Right renal cortex interstitium (tissue), 3 donors: ENCODE data around the gene MBD4. TPM values are rescaled to one million over a fixed set of nuclear protein-coding genes. Genes with fewer than 3 reads are reported as not detected.

Experiments
- DNase-seq, 3 donors: peaks; one replicate each; pipeline ENCODE4 v3.0.0-alpha.2; 2013; ENCODE audit warnings: low read depth in 3 of 3, low spot score in 2 of 3
- polyA plus RNA-seq, 3 donors: library from polyadenylated mRNA; unstranded; fragments of 120-200 nt; gene quantifications; one replicate each; pipeline ENCODE4 v1.2.1, GENCODE V29; 2013; ENCODE audit not compliant: insufficient read length in 3 of 3

The MBD4 gene
- polyA plus RNA-seq, 3 donors: 44.5 to 51.8 (median 51.1) TPM

DNA sequence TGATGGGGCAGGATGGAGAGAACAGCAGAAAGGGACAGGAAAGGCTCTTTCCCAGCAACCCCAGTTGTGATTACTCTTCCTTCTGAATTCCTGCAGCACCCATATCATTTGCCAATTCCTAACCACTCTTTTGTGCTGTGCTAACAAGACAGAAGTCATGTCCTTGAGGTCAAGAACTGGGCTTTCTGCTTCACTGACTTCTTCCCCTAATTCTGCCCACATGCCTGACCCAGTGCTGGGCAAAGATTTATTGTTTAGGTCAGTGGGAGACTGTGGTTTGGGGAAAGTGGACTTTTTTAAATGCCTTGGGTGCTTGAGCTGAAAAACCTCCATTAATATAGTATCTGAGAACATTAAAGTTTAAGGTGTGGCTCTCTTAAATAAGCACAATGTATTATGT, 7.1 kb downstream of the MBD4 start:
- DNase-seq: no peak

DNA sequence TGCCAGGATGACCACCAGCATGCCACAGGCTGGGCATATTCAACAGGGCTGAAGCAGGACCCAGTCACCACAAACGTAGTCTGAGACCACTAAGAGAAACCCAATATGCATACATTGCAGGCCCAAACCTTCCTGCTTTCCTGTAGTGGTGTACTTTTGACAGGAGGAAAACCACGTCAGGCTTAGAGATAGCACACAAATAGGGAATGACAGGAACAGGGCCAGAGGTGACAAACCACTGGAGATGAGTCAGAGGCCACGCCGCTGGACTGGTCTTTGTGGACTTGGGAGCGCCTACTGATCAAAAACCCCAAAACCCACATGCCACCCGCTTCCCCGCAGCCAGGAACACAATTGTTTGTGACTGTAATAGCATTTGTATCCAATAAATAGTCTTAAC, 7.7 kb downstream of the MBD4 start:
- DNase-seq: no peak

DNA sequence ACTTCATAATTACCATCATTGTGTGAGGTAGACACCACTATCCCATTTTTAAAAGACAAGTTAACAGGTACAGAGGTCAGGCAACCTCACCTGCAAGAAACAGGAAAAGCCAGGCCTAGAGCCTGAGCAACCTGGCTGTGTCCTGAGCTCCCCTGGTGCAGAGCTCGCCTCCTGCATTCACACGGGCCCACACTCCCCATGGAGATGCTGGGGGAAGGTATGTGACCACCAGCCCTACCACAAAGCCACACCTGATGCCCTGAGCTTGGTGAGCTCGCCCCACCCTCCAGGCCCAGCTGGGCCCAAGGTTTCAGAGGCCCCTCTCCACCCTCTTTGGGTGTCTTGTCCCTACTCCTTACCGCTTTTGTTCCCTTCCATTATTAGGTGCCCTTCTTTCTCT, 10.1 kb downstream of the MBD4 start:
- DNase-seq: no peak

DNA sequence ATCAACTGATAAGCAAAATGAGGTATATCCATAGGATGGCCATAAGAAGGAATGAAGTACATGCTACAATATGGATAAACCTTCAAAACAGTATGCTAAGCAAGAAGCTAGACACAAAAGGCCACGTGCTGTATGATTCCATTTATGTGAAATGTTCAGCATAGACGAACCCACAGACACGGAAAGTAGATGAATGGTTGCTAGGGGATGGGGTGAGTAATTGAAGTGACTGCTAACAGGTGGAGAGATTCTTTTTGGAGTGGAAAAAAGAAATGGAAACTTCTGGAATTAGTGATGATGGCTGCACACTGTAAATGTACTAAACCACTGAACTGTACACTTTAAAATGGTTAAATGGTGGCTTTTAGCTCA, 10.7 kb downstream of the MBD4 start:
- DNase-seq: no peak

DNA sequence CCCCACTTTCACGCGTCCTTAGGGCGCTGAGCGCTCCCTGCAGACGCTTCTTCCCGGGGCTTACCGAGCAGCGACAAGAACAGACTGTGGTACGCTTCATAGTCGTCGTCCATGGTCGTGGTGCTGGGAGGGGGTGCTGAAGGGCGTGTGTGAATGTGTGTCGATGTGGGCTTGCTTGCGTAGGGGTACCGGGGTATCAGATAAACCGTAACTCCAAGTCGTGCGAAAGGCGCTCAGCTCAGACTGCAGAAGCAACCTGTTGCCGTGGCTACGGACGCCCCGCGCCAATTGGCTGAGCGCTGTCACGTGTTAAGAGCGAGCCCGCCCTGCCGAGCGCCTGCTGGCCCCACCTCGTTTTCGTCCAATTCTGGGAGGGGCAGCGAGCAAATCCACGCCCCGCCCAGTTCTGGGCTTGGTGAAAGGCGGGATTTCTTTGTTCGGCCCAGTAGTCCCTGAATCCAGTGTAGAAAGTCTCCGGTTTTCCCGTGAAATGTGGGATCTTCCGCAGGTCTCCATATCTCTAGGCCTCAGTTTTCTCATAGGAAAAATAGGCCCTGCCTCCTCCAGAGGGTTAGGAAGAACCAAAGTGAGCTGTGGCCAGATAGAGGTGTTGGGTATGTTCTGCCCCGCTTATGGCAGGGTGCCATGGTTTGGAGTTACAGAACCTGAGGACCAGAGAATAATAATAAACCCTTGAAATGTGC, 11.2 kb downstream of the MBD4 start, which contains the start of gene EFCAB12:
TSS of gene EFCAB12 (minus strand) at position 261 of the 704 bp plus-strand sequence. CDS start at position 113, 148 bp downstream.
- peak in 1 of 3 donors; percentile 85 for DNase-seq

DNA sequence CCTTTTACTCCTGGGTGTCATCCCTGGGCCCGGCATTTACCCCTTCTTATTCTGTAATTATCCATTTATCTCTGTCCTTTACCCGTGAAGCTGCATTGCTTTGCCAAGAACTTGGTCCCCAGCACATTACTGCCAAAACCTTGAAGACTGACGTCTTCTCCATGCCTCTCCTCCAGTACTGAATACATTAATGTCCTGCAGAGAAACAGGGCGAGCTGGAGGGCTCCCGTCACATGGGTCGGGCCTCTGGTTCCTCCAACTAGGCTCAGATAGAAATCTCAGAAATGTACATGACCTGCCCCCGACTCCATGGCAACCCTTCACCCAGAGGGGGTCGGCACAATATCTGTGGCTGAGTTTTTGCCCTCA, 11.8 kb downstream of the MBD4 start:
- no peak for DNase-seq

DNA sequence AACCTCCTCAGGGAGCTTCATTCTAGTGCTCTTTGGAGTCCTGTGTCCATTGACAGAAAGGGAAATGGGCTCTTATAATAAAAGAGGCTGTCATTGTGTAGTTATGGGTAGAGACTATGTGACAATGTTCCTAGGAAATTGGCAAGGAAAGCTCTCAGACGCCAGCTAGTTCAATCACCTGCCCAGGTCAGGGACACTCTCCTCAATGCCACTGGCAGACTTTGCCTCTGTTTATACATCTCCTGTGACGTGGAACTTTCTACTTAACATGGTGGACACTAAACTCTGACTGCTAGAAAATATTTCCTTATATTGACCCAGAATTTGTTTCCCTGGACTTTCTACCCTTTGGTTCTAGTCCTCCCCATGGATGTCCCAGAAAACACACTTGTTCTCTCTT, 14.1 kb downstream of the MBD4 start:
- no peak for DNase-seq

DNA sequence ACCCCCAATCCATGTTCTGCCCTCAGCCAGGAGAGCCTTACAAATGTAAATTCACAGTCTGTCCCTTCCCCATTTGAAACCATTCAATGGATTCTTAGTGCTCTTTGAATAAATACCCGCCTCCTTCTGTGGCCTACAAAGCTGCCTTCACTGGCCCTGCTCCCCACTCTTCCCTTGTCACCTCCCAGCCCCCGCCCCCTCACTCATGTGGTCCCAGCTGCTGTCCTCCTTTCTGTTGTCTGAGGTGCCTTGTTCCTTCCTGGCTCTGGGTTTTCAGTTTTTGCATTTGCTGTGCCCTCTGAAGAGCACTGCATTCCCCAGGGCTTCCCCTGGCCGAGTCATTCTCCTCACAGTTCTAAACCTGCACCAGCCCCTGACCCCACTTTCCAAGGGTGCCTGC, 14.5 kb downstream of the MBD4 start:
- no peak for DNase-seq

DNA sequence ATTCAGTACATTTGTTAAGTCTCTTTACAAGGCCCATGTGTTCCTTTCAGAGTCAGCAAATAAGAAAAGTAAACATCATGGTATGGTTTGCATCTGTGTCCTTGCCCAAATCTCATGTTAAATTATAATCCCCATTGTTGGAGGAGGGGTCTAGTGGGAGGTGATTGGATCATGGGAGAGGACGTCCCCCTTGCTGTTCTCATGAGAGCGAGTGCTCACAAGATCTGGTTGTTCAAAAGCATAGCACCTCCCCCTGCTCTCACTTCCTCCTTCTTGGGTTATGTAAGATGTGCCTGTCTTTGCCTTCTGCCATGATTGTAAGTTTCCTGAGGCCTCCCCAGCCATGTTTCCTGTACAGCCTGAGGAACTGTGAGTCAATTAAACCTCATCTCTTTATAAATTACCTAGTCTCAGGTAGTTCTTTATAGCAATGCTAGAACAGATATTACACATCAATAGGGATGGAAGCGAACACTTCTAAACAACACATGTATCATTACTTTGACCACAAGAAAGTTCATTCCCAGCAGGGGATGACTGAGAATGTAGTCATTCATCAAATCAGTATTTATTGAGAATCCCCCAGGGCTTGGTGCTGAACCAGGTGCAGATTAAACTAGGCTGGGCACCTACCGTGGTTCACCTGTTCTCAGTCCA, 15.4 kb downstream of the MBD4 start:
- DNase-seq: no peak

DNA sequence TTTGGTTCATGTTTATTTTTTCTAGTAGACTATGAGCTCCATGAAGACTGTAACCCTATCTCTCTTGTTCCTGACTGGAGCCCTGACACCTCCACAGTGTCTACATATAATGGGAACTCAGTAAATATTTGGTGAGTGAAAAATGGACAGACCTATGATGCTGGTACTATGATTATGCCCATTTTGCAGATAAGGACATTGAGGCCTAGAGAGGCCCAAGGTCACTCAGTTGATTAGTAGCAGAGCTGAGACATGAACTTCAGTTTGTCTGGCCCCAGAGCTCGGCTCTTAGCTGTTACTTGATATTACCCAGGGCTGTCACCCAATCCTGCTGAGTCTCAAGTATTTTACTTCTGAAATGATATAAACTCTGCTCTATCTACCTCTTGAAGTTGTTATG, 16.9 kb downstream of the MBD4 start:
- DNase-seq: no peak

DNA sequence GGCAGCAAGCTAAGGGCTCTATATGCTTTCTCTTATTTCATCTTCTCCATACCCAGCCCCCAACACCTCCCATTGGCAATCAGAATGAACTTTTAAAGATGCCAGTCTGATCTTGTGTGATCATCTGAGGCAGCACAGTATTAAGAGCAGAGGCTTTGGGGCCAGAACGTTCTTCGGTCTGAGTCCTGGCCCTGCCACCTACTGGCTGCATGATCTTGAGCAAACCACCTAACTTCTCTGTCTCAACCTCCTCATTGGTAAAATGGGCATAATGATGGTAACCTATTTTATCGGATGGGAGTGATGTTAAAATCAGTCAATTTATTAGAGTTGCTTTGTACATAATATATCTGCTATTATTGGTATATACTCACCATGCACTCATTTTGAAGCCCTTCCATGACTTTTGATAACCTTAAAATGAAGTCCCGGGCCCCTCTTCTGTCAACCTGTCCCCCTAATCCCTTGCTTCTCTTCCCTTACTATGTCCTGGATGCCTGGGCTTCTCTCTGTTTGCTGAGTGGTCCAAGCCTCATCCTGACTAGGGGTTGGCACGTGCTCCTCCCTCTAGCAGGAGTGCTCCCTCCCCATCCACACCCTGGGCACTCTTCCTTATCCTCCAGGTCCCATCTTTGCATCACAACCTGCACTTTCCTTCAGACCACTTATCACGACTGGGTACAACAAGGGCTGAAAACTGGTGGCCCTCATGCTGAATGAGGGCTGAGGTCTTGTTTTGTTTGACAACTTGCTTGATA, 17.6 kb downstream of the MBD4 start:
- no peak for DNase-seq

DNA sequence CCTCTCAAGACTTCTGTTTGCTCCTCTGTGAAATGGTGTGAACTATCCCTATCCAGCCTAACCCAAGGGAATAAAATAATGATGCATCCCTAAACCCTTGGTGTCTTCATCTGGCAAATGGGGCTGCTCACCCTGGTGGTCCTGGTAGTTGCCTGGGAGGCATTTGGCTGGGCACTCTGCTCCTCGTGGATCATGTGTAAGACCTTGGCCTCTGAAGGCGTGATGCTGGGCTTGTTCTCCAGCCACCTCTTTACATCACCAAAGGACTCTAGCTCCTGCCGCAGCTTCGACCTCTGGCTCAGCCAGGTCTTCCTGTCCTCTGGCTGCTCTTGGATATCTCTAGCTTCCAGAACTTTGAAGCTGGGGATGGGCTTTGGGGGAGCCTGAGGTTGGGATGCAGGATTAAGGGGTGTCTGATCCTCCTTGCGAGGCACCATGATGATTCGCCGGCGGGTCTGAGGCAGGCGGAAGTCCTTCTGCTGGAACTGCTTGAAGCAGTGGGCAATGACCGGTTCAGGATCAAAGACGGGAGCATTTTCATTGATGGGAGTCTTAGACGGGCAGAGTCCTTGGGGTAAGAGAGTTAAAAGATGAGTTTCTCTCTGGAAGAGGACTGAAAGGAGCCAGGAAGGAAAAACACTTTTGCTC, 18.4 kb downstream of the MBD4 start:
- DNase-seq: no peak

DNA sequence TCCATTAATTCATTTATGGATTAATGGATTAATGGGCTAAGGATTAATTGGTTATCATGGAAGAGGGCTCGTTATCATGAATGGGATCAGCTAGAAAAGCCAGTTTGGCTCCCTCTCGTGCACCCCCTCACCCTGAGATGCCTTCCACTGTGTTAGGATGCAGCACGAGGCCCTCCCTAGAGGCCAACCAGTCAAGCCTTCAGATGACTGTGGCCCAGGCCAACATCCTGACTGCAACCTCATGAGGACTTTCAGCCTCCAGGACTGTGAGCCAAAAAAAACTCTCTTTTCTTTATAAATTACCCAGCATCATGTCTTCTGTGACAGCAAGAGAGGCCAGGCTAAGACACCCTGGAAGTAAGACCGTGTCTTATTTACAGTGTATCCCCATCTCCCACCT, 20.3 kb downstream of the MBD4 start:
- no peak for DNase-seq

DNA sequence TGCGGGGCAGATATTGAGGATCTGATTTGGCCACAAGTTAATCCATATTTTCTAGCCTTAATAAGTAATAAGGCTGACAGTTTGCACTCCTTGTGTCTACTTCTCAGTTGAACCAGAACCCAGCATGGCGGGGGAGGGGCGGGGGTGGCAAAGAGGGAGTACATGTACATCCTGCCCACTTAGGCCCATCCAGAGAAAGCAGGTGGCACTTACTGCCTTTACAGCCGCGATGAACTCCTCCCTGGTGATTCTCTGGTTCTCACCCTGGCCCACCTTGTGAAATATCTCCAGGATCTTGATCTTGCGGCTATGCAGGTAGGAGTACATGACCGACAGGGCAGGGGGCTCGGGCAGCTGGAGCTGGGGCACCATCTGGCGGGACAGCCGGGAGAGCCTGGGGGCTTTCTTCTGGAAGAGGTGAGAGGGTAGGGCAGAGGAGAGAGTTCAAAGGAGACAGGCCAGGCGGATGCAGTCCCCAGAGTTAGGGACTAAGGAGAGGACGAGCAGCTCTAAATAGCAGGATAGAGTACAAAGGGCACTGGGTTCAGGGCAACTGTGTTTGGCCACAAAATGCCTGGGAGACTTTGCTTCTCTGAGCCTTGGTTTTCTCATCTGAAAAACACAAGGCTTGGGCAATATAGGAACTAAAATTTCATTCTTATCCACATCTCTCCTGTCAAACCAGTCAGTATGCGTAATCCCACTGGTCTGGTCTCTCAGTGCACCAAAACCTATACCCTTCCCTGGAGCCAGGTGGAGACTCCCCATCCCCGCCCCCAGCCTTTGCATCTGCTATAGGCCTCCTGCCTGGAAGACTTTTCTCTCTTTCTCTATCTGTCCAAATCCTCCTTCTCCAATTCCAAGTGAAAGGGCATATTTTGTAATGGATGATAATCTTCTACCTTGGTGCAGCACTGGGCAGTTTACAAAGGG, 21.4 kb downstream of the MBD4 start:
- DNase-seq: no peak

DNA sequence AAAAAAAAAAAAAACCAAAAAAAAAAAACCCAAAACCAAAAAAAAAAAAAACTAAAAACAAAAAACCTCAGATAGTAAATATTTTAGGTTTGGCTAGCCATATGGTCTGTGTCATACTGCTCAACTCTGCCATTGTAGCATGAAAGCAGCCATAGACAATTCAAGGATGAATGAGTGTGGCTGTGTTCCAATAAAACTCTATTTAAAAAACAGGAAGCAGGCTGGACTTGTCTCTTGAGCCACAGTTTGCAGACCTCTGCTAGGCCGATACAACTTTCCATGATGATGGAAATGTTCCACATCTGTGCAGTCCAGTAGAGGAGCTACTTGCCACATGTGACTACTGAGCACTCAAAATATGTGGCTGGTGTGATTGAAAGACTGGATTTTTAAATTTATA, 22.4 kb downstream of the MBD4 start:
- peak in 1 of 3 donors; percentile 54 for DNase-seq

DNA sequence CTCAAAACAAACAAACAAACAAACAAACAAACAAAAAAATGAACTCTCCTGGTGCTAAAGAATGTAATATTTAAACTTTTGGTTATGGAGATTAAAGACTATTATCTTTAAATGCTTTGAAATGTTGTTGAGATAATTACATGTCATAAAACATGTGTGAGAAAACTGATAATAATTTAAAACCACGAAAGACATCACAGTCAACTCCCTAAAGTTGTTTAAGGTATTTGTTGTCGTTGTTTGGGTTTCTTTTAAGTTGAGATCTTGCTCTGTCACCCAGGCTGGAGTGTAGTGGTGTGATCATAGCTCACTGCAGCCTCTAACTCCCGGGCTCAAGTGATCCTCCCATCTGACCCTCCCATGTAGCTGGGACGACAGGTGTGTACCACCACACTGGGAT, 23.3 kb downstream of the MBD4 start:
- DNase-seq: no peak

DNA sequence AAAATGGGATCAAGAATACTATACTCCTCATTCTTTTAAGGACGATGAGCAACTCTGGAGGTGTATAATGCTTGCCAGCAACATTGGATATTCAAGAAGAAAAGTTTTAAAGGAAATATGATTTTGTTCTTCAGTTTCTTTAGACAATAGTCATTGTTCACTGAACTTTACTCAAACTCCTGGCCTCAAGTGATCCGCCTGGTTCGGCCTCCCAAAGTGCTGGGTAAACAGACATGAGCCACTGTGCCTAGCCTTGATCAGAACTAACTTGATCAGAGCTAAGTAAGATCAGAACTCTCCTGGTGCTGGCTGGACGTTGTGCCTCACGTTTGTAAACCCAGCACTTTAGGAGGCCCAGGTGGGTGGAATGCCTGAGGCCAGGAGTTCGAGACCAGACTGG, 23.9 kb downstream of the MBD4 start:
- DNase-seq: no peak

DNA sequence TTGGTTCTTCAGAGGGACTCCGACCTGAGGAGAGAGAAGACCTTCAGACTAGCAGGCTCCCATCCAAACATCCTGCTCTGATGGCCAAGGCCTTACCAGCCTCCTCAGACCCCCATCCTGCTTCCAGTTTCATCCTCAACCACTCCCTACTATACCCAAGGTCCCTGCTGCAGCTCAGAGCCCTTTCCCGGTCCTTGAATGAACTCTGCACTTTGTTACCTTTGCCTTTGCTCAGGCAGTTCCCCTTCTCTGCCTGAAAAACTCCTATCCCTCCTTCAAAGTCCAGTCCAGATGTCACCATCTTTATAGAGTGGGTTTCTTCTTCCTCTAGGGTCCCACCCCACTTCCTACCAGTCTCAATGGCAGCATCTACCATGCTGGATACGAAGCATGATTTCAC, 24.4 kb downstream of the MBD4 start:
- no peak for DNase-seq

DNA sequence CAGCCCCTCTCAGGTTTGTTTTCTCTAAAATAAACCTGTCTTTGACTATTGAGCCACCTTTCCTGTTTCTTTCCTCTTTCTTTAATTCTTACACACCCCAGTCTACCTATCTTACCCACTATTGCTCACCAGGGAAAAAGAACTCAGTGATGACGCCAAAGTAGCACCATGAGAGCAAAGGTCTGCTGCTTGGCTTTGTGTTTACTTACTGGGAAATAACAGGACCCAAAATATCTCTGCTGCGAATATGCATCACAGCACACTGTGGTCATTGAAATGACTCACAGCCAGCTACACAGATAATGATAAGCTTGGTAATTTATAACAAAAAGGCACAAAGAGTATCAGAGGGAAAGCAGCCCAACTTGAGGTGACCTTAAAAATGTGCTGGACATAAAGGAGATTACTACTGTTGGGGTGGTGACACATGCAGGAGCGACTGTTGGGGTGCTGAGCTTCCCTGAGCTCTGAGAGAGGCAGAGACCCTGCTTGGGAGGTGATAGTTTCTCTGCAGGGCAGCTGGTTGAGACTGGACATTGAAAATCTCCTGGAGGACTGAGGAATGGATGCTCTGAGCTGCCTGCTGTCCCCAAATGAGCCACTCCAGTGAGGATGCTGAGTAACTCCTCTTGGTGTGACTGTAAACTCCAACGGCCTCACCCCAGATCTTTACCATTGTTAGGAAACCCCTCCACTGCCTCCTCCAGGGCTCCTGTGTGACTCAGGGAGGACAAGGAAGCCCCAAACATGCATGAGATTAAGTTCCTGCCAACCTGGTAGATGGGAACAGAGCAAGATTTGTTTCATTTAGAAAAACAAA, 25.9 kb downstream of the MBD4 start:
- DNase-seq: no peak
